ENCODE measurements around the gene CCSAP.

GRCh38 chr1:229339086-229339485 lies 3.8 kb downstream of the CCSAP start:
- TF ChIP-seq GABPA (IDR thresholded peaks at IDR 0.05; ENCODE audit: low read depth): no peak
- TF ChIP-seq CTCF (IDR thresholded peaks at IDR 0.05; ENCODE audit: insufficient read depth, low read length): no peak
- no peak for TF ChIP-seq POLR2AphosphoS5 (IDR thresholded peaks at IDR 0.05; ENCODE audit: low read depth)

All from HL-60 (cell line).